Activated CD4-positive, alpha-beta T cell treated with anti-CD3 and anti-CD28 coated beads, Interleukin-2, amount 10 ng/mL, durations not matched to agents 24 days and 14 days (primary cell): ENCODE data around the gene EPHA10. TPM values are rescaled to one million over a fixed set of nuclear protein-coding genes. Genes with fewer than 3 reads are reported as not detected.
"Not testable (repeated sequence)": the region's sequence is repeated elsewhere in the genome, so short reads cannot be mapped to it uniquely, and the experiment has no call there.

Experiments
- DNase-seq: peaks from one replicate; pipeline ENCODE4 v3.0.0; 2022
- H3K27ac Mint-ChIP-seq: one replicate; pipeline ENCODE4 v1.8.0; 2022; ENCODE audit warnings: mild to moderate bottlenecking, mixed read lengths
- H3K27me3 Mint-ChIP-seq: one replicate; pipeline ENCODE4 v1.8.0; 2022; ENCODE audit warnings: mixed read lengths
- H3K36me3 Mint-ChIP-seq: one replicate; pipeline ENCODE4 v1.8.0; 2022; ENCODE audit warnings: low read depth, mild to moderate bottlenecking, mixed read lengths
- H3K4me1 Mint-ChIP-seq: one replicate; pipeline ENCODE4 v1.8.0; 2021; ENCODE audit warnings: mixed read lengths
- H3K4me3 Mint-ChIP-seq: one replicate; pipeline ENCODE4 v1.8.0; 2022; ENCODE audit warnings: mild to moderate bottlenecking, moderate library complexity, mixed read lengths
- H3K9me3 Mint-ChIP-seq: one replicate; pipeline ENCODE4 v1.8.0; 2021; ENCODE audit warnings: mixed read lengths
- intact Hi-C: fragments of 100-400 bp; cut with micrococcal nuclease; formaldehyde crosslinking; loops from one replicate; pipeline ENCODE4 v1.15.1; 2023
- total RNA-seq: library from RNA; stranded (reverse); gene quantifications from 2 replicates; pipeline ENCODE4 v1.2.3, GENCODE V29; 2022

EPHA10 gene
- total RNA-seq, 1 donor from 2014 or later: 0.21 TPM

DNA sequence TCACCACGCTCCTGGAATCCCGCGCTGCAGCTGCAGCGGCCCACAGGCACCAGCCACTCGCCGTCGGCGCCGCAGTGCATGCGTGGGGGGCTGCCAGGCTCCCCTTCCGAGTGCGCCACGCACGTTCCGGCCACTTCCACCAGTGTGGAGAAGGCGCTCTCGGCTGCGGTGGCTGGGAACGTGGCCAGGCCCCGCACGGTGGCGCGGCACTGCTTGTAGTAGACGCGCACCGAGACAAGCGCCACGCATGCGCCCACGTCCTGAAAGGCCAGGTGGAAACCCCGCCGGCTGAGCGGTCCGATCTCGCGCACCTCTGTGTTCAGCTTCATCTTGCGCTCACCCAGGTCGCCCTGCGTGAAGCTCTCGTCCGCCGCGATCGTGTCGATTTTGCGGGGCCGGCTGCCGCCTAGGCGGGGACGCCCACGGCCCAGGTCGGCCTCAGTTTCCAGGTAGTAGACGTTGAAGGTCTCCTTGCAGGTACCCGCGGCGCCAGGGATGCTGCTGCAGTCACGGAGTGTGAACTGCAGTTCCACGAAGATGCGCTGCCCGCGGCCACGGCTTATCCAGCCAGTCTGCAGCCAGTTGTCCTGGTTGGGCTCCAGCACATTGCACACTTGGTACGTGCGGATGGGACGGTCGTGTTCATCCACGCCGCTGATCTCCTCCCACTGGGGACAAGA, 3.4 kb downstream of the EPHA10 start:
- peaks cover 40% of the 10 kb centered on the region for H3K27me3 Mint-ChIP-seq
- peaks cover 6% of the 10 kb centered on the region for H3K9me3 Mint-ChIP-seq
- no peak overlapping the region for H3K27ac Mint-ChIP-seq
- no peak overlapping the region for H3K4me3 Mint-ChIP-seq
- peaks cover 10% of the 10 kb centered on the region for H3K4me1 Mint-ChIP-seq
- no peak for DNase-seq
- intact Hi-C loops: no loop called here
- H3K36me3 Mint-ChIP-seq: no peaks in the 10 kb centered on the region

DNA sequence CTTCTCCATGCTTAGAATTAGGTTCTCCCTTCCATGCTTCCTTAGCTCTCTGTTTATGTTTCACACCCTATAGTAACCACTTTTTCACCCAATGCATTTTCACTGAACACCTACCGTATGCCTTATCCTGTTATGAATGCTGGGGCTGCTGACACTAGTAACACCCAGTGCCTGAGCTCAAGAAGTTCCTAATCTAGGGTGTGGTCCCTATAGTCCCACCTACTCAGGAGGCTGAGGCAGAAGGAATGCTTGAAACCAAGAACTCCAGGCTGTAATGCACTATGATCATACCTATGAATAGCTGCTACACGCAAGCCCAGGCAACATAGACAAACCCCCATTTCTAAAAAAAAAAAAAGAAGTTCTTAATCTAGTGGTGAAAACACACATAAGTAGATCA, 5.5 kb downstream of the EPHA10 start:
- no peak for DNase-seq
- intact Hi-C loops: no loop called here
- peaks cover 25% of the 10 kb centered on the region for H3K27me3 Mint-ChIP-seq
- H3K36me3 Mint-ChIP-seq: no peaks in the 10 kb centered on the region
- H3K4me1 Mint-ChIP-seq: peaks cover 8% of the 10 kb centered on the region
- peaks cover 2% of the 10 kb centered on the region for H3K9me3 Mint-ChIP-seq
- H3K27ac Mint-ChIP-seq: no peak overlapping the region
- no peak overlapping the region for H3K4me3 Mint-ChIP-seq

DNA sequence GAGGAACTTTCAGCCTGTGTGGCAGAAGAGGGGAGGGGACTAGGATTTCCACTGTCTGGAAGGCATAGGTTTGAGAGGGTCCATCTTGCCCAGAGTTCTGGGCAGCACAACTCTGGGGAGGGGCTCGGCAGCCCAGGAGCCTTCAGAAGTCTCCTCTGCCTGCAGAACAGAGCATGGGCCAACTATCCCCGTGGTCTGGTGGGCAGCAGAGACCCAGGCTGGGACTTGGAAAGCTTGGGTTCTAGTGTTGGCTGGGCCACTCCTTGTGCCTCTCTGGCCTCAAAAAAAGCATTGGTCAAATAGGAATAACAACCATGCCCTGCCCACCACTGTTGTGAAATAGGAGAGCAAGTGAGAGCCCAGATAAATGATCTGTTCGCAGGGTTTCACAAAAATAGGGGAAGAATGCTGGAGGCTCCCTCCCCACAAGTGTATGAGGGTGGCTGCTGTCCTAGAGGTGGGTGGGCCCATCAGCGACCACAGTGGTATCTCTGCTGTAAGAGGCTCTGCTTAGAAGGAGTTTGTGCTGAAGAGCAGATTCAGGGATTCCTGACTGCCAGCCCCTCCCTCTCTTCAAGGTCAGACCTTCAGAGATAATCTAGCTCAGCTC, 8.9 kb downstream of the EPHA10 start:
- no peak overlapping the region for H3K4me3 Mint-ChIP-seq
- no peaks in the 10 kb centered on the region for H3K9me3 Mint-ChIP-seq
- peaks cover 15% of the 10 kb centered on the region for H3K4me1 Mint-ChIP-seq
- no peak overlapping the region for H3K27ac Mint-ChIP-seq
- H3K36me3 Mint-ChIP-seq: no peaks in the 10 kb centered on the region
- H3K27me3 Mint-ChIP-seq: peaks cover 29% of the 10 kb centered on the region
- intact Hi-C loops: loop anchor here (2.0 kb wide), 1 partner anchor 65 kb away; a partner anchor contains a TSS
- DNase-seq: no peak

DNA sequence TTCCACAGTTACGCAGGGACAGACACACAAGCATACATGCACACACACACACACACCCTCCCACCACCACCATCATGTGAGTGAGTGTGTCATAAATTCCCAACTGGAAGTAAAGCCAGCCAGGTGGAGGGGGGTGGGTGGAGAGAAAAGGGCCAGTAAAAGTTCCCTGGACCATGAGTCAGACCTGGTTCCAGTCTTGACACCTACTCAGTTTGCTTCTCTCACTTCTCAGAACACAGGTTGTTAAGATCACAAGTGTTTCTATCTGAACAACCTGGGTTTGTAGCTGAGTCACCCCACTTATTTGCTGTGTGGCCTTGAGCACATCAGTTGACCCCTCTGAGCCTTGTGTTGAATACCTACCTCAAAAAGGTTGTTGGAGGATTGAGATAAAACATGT, 9.6 kb downstream of the EPHA10 start:
- H3K9me3 Mint-ChIP-seq: no peaks in the 10 kb centered on the region
- peaks cover 32% of the 10 kb centered on the region for H3K27me3 Mint-ChIP-seq
- DNase-seq: no peak
- H3K27ac Mint-ChIP-seq: peak overlapping the region; percentile 20
- H3K36me3 Mint-ChIP-seq: no peaks in the 10 kb centered on the region
- no peak overlapping the region for H3K4me3 Mint-ChIP-seq
- intact Hi-C loops: loop anchor here (2.0 kb wide), 1 partner anchor 64 kb away; a partner anchor contains a TSS
- peaks cover 15% of the 10 kb centered on the region for H3K4me1 Mint-ChIP-seq

DNA sequence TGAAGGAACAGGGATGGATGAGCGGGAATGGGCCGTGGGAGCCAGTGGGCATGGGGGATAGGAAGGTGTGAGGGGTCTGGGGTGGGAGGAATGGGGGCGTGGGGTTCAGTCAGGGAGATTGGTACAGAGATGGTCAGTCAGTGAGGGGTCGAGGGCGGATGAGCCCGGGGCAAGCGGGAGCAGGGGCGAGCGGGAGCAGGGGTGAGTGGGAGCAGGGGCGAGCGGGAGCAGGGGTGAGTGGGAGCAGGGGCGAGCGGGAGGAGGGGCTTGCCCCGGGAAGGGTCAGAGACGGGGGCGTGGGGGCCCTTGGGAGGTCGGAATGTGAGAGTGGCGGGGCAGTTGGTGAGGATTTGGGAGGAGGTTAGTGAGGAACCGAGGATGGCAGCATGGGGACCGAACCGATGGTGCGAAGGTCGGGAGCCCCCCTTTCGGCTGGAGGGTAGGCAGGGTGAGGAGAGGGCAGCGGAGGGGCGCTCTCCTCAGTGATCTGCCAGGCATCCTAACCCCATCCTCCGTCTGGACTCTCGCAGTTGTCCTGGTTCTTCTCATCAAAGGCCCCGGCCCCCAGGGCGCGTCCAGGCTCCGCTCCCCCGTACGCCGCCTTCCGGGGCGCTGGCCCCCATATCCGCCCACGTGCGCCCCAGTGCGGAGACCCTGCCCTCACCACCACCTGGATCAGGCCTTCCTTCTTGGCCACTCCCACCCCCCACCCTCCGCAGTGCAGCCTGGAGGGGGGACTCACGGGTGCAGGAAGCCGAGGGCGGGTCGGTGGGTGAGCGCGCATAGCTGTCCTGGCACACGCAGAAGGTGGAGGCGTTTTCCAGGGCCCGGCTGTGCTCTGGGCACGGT, 11.2 kb downstream of the EPHA10 start:
- intact Hi-C loops: loop anchor here (2.0 kb wide), 1 partner anchor 63 kb away; a partner anchor contains a TSS

GRCh38 chr1:37752583-37753471, 12.1 kb downstream of the EPHA10 start:
- H3K27ac Mint-ChIP-seq: no peak overlapping the region
- peak overlapping the region; percentile 78 for H3K4me3 Mint-ChIP-seq
- H3K36me3 Mint-ChIP-seq: no peaks in the 10 kb centered on the region
- peaks cover 38% of the 10 kb centered on the region for H3K27me3 Mint-ChIP-seq
- peaks cover 15% of the 10 kb centered on the region for H3K4me1 Mint-ChIP-seq
- DNase-seq: peak; percentile 74
- peaks cover 2% of the 10 kb centered on the region for H3K9me3 Mint-ChIP-seq
- intact Hi-C loops: no loop called here

More for the DNA sequence above, 11.2 kb downstream of the EPHA10 start:
- Mint-ChIP-seq H3K4me1 (peaks cover 15% of the 10 kb centered on the region), H3K9me3 (no peaks in the 10 kb centered on the region), H3K36me3 (no peaks in the 10 kb centered on the region), H3K27ac (no peak overlapping the region), H3K27me3 (peaks cover 35% of the 10 kb centered on the region), H3K4me3 (peak overlapping the region; percentile 78)
- DNase-seq: no peak

- Mint-ChIP-seq H3K27ac (no peak overlapping the region), H3K4me1 (peaks cover 15% of the 10 kb centered on the region), H3K4me3 (peak overlapping the region; percentile 69), H3K27me3 (peaks cover 38% of the 10 kb centered on the region), H3K36me3 (no peaks in the 10 kb centered on the region), H3K9me3 (peaks cover 2% of the 10 kb centered on the region)
- no peak for DNase-seq
- intact Hi-C loops: no loop called here
Observed at GRCh38 chr1:37752213-37752582, 12.7 kb downstream of the EPHA10 start.

- H3K27ac Mint-ChIP-seq: no peak overlapping the region
- peaks cover 4% of the 10 kb centered on the region for H3K4me1 Mint-ChIP-seq
- peaks cover 33% of the 10 kb centered on the region for H3K27me3 Mint-ChIP-seq
- no peak overlapping the region for H3K4me3 Mint-ChIP-seq
- no peak for DNase-seq
- intact Hi-C loops: no loop called here
- no peaks in the 10 kb centered on the region for H3K36me3 Mint-ChIP-seq
- H3K9me3 Mint-ChIP-seq: peaks cover 2% of the 10 kb centered on the region
Observed at GRCh38 chr1:37748565-37748964, 16.4 kb downstream of the EPHA10 start.

DNA sequence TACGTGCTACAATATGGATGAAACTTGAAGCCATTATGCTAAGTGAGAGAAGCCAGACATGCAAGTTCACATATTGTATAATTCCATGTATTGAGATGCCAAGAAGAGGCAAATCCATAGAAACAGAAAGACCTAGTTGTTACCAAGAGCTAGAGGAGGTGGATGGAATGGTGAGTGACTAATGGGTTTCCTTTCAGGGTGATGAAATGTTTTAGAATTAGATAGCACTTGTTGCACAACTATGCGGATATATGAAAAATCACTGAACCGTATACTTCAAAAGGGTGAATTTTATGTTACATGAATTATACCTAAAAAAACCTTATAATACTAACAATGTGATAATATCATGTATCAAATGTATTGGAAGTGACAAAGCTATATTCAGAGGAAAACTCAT, 18.1 kb downstream of the EPHA10 start:
- Mint-ChIP-seq H3K27me3 (peaks cover 25% of the 10 kb centered on the region), H3K27ac (no peak overlapping the region), H3K36me3 (no peaks in the 10 kb centered on the region), H3K9me3 (peaks cover 2% of the 10 kb centered on the region), H3K4me1 (no peaks in the 10 kb centered on the region), H3K4me3 (no peak overlapping the region)
- no peak for DNase-seq
- intact Hi-C loops: no loop called here

- Mint-ChIP-seq H3K4me3 (no peak overlapping the region), H3K36me3 (no peaks in the 10 kb centered on the region), H3K9me3 (peaks cover 6% of the 10 kb centered on the region), H3K27me3 (peaks cover 22% of the 10 kb centered on the region), H3K27ac (no peak overlapping the region), H3K4me1 (no peaks in the 10 kb centered on the region)
- intact Hi-C loops: no loop called here
- no peak for DNase-seq
Observed at GRCh38 chr1:37741662-37742061, 23.3 kb downstream of the EPHA10 start.

- H3K36me3 Mint-ChIP-seq: no peaks in the 10 kb centered on the region
- intact Hi-C loops: no loop called here
- H3K9me3 Mint-ChIP-seq: peaks cover 6% of the 10 kb centered on the region
Observed at GRCh38 chr1:37741130-37741529, 23.8 kb downstream of the EPHA10 start.

GRCh38 chr1:37739222-37739621, 25.7 kb downstream of the EPHA10 start:
- no peak for DNase-seq
- peaks cover 6% of the 10 kb centered on the region for H3K9me3 Mint-ChIP-seq
- H3K27ac Mint-ChIP-seq: no peak overlapping the region
- peaks cover 33% of the 10 kb centered on the region for H3K27me3 Mint-ChIP-seq
- no peaks in the 10 kb centered on the region for H3K4me1 Mint-ChIP-seq
- H3K4me3 Mint-ChIP-seq: no peak overlapping the region
- H3K36me3 Mint-ChIP-seq: no peaks in the 10 kb centered on the region
- intact Hi-C loops: no loop called here

More at GRCh38 chr1:37741130-37741529, 23.8 kb downstream of the EPHA10 start:
- peaks cover 22% of the 10 kb centered on the region for H3K27me3 Mint-ChIP-seq
- H3K4me3 Mint-ChIP-seq: no peak overlapping the region
- DNase-seq: no peak
- H3K4me1 Mint-ChIP-seq: no peaks in the 10 kb centered on the region
- no peak overlapping the region for H3K27ac Mint-ChIP-seq

GRCh38 chr1:37738619-37739018, 26.3 kb downstream of the EPHA10 start:
- H3K4me1 Mint-ChIP-seq, H3K4me3 Mint-ChIP-seq, H3K27ac Mint-ChIP-seq, intact Hi-C loops, H3K36me3 Mint-ChIP-seq, DNase-seq, H3K9me3 Mint-ChIP-seq: not testable (repeated sequence)
- peaks cover 35% of the 10 kb centered on the region for H3K27me3 Mint-ChIP-seq
